ENCODE data around the gene ZNF606.
A peak's percentile ranks its signal among the peaks of the same experiment; 100 is the strongest.
"Not testable (repeated sequence)": the region's sequence is repeated elsewhere in the genome, so short reads cannot be mapped to it uniquely, and the experiment has no call there.

ZNF606 gene

GRCh38 chr19:58009666-58010301 is 7.2 kb upstream of the ZNF606 start:
- DNase-seq, result peak; percentile 90

DNA sequence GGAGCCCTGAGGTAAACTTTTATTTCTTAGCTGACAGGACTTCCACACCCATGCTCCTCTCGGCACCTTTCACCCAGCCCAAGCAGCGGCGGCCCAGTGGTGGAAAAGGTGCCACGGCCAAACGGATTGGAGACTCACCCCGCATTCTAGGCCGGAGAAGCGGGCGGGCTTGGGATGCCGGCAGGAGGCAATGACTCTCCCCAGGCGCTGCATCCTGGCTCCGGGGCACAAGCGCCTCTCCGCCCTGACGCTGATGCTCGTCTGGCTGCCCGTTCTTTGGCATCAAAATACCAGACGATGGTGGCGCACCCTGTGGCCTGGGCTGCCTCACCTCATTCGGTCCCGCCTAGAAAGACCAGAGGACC is 6.7 kb upstream of the ZNF606 start:
- no peak for DNase-seq

DNA sequence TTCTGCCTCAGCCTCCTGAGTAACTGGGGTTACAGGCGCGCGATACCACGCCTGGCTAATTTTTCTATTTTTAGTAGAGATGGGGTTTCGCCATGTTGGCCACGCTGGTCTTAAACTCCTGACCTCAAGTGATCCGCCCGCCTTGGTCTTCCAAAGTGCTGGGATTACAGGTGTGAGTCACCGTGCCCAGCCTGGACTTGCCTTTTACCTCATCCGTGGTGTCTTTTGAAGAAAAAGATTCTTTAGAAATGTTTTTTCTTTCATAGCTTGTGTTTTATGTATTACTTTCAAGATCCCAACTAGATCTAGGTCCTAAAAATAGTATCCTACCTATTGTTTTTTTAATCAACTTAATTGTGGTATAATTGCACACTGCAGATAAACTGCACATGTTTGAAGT is 6.3 kb upstream of the ZNF606 start:
- DNase-seq, result not testable (repeated sequence)

GRCh38 chr19:58007285-58007684 is 4.7 kb upstream of the ZNF606 start:
- DNase-seq, result no peak

- peak; percentile 49 for DNase-seq
Measured at GRCh38 chr19:58003174-58003828, 681 bp upstream of the ZNF606 start.

GRCh38 chr19:58001895-58002369 is 688 bp downstream of the ZNF606 start:
- no peak for DNase-seq

- no peak for DNase-seq
Measured at GRCh38 chr19:58000677-58001076, 1.9 kb downstream of the ZNF606 start.

- DNase-seq, result no peak
Measured at GRCh38 chr19:57992841-57993240, 9.8 kb downstream of the ZNF606 start.

- DNase-seq, result no peak
Measured at GRCh38 chr19:57978586-57979289, 23.9 kb downstream of the ZNF606 start.

DNA sequence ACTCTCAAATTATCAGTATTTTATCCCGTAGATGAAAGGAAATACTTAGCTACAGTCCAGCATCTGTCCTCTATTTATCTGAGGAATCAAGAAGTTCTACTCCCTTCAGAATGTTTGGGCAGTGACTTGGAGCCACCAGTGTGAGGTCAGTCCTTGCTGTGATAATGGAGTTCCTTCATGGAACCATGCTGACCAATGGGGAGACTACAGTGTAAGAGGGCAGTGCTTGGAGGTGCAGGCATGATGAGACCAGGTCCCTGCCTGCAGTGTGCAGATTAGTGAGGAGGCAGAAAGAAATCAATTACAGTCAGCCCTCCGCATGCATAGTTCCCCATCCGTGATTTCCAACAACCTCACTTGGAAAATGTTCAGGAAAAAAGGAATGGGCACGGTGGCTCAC is 28.2 kb downstream of the ZNF606 start, which contains the start of gene C19orf18:
TSS of gene C19orf18 (minus strand) at position 101 of the 400 bp plus-strand sequence. CDS start 102 bp downstream, outside the sequence.
- DNase-seq, result no peak

DNA sequence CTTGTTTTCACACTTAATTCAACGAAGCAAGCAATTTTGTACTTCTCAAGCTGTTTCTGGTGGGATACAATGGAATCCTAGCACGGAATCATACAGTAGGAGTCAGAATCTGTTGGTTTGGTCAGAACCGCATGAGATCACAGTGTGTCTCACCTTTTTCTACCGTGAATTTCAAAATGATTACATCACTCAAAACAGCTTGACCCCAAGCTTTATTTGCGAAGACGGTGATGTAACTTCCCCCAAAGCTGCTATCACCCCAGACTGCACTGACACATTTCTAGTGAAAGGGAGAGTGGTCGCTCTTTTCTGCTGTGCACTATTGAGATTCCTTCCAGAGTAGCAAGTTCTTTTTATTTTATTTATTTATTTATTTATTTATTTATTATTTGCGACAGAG is 37.9 kb downstream of the ZNF606 start:
- DNase-seq, result no peak

- no peak for DNase-seq
Measured at GRCh38 chr19:57961785-57962184, 40.8 kb downstream of the ZNF606 start.

DNA sequence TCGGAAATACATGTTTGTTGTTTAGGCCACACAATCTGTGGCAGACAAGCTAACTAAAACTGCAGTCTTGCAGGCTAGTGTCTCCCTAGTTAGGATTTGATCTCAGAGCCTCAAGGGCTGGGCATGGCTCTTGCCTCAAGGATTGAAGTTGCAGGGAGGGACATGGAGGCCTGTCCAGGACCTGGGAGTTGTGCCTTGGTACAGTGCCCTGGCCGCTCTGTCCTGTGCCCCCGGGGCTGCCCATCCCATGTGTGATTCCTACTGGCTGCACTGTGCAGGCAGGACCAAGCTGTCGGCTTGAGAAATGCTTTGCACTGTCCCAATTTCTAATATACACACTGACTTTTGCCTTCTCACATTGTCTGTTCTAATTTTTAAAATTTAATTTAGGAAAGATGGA is 47.6 kb downstream of the ZNF606 start:
- no peak for DNase-seq

GRCh38 chr19:57949702-57950101 is 52.9 kb downstream of the ZNF606 start:
- DNase-seq, result no peak

GRCh38 chr19:57949296-57949695 is 53.3 kb downstream of the ZNF606 start:
- no peak for DNase-seq

- peak; percentile 96 for DNase-seq
Measured at GRCh38 chr19:57947419-57948134, 55.0 kb downstream of the ZNF606 start, which contains the start of gene ZNF256. TSS of gene ZNF256 (minus strand) at chr19:57947706. CDS start at chr19:57947474, 232 bp downstream.

DNA sequence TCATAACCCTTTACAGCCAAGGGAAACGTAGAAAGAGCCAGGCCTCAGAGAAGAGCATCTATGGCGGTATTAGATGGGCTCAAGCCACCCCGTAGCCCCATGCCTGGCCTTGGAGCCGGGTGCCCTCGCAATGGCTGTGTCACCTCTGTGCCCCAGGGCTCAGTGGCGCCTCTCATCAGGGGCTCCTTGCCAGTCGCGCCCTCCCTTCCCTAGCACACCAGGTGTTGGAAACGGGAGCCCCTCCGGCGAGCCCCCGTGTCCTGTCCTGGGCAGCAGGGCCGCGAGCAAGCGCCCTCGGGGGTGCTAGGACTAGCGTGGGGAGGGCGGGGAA is 55.6 kb downstream of the ZNF606 start:
- no peak for DNase-seq

- no peak for DNase-seq
Measured at GRCh38 chr19:57946316-57946715, 56.3 kb downstream of the ZNF606 start.

GRCh38 chr19:57941593-57941992 is 61.0 kb downstream of the ZNF606 start:
- DNase-seq, result no peak

DNA sequence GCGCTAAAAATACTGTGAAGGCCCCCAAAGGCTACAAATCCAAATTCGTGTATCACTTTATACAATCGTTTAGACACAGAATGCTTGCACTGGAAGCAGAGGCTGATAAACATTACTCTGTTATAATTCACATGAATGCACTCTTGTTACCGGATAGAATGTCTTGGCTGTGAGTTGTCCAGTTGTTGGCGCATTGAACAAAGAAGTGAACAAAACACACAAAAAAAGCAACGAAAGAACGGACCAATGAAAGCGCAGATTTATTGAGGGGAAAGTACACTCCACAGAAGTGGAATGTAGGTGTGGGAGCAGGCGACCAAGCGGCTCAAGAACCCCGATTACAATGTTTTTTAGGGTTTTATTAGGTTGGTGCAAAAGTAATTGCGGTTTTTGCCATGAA is 66.9 kb downstream of the ZNF606 start:
- DNase-seq, result peak; percentile 59

- peak; percentile 93 for DNase-seq
Measured at GRCh38 chr19:57934820-57935665, 67.6 kb downstream of the ZNF606 start, which contains the start of gene ZNF418. TSS of gene ZNF418 (minus strand) at chr19:57935402. CDS start at chr19:57933822, 1,580 bp downstream.

DNA sequence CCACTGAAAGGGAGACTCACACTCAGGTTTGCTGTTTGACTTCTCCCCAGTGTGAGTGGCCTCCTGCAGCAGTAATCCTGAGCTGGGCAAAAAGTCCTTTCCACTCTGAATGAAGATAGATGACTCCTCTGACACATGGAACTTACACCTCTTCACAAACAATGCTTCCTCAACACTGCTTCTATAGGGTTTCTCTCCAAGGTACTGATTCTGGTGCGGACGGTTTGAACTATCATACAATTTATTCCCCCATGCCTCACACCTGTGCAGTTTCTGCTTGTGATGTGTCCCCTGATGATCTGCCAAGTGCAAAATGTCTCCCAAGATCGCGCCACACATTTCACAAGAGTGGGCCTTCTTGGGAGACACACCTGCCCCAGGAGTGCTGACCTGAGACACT is 75.0 kb downstream of the ZNF606 start:
- DNase-seq, result no peak
